ENCODE measurements around the gene CHD9.

- no peak for TF ChIP-seq CTBP1 (IDR thresholded peaks at IDR 0.05; ENCODE audit: borderline replicate concordance)
- no peak for TF ChIP-seq SP1 (IDR thresholded peaks at IDR 0.05)
- no peak for TF ChIP-seq NFRKB (IDR thresholded peaks at IDR 0.05)
- no peak for TF ChIP-seq L3MBTL2 (conservative IDR thresholded peaks at IDR 0.05)
- no peak for TF ChIP-seq FOXM1 (IDR thresholded peaks at IDR 0.05; ENCODE audit: borderline replicate concordance)
- TF ChIP-seq FOXA1 (IDR thresholded peaks at IDR 0.05) = no peak
- TF ChIP-seq SUZ12 (IDR thresholded peaks at IDR 0.05) = no peak
- TF ChIP-seq FOXK2 (IDR thresholded peaks at IDR 0.05) = no peak
- TF ChIP-seq ZNF384 (IDR thresholded peaks at IDR 0.05) = no peak
- no peak for TF ChIP-seq ARNT (IDR thresholded peaks at IDR 0.05)
These were observed 88.2 kb downstream of the CHD9 start for GRCh38 chr16:53142823-53143568.
